Measurements from ENCODE around the gene DLEC1.

DNA sequence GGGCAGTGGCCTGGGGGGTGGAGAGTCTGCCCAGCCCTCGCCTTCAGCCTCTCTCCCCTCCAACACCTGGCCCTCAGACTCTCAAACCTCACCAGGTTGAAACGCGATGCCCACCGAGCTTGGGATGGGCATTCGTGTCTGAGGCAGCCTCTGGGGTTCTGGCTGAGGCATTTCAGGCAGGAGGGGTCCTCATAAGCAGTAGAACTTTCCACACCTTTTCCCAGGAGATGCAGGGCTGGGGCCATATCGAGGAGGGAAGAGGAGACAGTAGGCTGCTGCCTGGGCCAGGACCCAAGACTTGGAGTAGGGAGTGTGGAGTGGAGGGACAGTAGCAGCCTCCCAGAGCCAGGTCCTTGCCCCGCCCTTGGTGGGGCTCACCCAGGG lies 73.4 kb downstream of the DLEC1 start:
- TF ChIP-seq ARNTL (CRISPR knock-in tag; IDR thresholded peaks at IDR 0.05; ENCODE audit: borderline replicate concordance, low read depth) (no peak), RARB (CRISPR knock-in tag; IDR thresholded peaks at IDR 0.05) (no peak), PPARA (CRISPR knock-in tag; IDR thresholded peaks at IDR 0.05; ENCODE audit: borderline replicate concordance) (no peak), OSR1 (CRISPR knock-in tag; IDR thresholded peaks at IDR 0.05) (no peak), SNAI2 (CRISPR knock-in tag; IDR thresholded peaks at IDR 0.05) (no peak), ZFP30 (CRISPR knock-in tag; IDR thresholded peaks at IDR 0.05) (no peak), ISL1 (CRISPR knock-in tag; IDR thresholded peaks at IDR 0.05) (no peak), BACH2 (CRISPR knock-in tag; IDR thresholded peaks at IDR 0.05; ENCODE audit: borderline replicate concordance) (no peak), PATZ1 (CRISPR knock-in tag; IDR thresholded peaks at IDR 0.05; ENCODE audit: borderline replicate concordance) (no peak)
- TF ChIP-seq, protein P1, sequence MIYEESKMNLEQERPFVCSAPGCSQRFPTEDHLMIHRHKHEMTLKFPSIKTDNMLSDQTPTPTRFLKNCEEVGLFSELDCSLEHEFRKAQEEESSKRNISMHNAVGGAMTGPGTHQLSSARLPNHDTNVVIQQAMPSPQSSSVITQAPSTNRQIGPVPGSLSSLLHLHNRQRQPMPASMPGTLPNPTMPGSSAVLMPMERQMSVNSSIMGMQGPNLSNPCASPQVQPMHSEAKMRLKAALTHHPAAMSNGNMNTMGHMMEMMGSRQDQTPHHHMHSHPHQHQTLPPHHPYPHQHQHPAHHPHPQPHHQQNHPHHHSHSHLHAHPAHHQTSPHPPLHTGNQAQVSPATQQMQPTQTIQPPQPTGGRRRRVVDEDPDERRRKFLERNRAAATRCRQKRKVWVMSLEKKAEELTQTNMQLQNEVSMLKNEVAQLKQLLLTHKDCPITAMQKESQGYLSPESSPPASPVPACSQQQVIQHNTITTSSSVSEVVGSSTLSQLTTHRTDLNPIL (CRISPR knock-in tag; IDR thresholded peaks at IDR 0.05; ENCODE audit: low read depth) = no peak

Measured in SK-N-SH treated with all-trans-retinoic acid at 6 μM for 48 hours (cell line).